ENCODE results near the gene ARF1.

ARF1 gene

DNA sequence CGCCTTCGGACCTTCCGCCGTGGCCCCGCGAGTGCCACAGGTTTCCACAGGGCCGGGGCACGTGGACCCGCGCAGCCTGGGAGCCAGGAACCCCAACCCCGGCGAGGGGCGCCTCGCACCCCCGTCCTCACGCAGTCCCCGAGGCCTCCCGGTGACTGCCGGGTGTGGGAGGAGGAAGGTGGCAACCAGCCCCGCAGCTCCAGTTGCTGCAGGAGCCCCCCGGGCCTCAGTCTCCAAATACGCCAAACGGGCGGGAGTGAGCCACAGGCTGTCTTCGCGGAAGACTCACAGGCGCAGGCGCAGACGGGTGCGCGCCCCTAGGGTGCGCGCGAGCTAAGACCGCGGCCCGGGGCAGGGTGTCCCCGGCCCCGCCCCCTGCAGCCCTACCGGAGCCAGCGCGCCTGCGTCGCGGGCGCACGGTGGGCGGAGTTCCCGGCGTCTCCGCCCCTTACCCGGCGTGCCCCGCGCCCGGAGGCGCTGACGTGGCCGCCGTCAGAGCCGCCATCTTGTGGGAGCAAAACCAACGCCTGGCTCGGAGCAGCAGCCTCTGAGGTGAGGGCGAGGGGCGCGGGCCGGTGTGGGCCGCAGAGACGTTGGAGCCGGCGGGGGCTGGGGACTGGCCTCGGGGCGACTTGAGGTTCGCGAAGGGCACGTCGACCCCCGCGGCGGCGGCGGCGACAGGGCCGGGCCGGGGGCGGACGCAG is at the start of gene ARF1:
Gene ARF1 (plus strand): TSS at position 495 of the 704 bp plus-strand sequence. CDS start 14,407 bp downstream, outside the sequence.
- peak; percentile 88 to 93 (median 89) for DNase-seq

DNA sequence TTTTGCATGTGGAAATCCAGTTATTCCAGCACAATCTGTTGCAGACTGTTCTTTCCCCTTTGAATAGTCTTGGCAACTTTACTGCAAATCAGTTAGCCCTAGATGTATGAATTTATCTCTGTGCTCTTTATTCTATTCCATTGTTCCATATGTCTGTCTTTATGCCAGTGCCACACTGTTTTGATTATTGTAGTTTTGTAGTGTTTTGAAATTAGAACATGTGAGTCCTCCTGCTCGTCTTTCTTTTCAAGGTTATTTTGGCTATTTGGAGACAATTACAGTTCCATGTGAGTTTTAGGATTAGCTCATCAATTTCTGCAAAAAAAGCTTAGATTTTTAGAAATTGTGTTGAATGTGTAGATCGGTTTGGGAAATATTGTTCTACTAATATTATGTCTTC is 49.1 kb upstream of the ARF1 start:
- no peak for DNase-seq

DNA sequence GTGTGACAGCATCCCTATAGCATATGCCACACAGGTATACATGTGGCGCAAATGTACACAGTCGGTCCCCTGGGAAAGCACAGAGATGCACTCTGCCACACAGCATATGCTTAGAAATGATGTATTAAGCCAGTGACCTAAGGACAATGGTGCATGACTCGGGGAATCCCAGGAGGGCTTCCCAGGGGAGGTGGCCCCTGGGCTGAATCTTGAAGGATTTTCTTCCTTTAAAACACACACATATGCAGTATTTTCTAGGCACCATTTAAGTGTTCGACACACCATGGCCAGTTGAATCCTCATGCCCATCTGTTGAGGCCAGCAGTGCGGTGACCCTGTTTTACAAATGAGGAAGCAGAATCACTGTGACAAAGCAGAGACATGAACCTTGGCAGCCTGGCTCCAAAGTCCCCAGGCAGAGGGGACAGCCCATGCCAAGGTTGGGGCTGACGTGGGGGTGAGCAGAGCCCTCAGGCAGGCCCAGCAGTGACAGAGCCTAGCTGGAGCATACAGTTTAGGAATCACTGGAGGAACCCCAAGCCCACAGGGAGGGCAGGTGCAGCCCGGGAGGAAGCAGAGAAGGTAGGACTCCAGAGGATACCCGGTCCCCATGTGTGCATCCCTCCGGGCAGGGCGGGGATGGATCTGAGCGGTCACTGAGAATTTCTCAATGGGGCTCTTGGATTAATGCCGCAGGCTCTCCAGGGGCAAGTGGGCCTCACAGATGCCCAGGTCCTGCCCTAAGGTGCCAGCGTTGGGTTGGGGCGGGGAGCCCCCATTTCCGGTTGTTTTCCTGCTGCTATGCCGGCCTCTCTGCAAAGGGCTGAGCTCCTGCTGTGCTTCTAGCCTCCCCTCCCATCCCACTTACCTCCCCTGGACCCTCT is 47.3 kb upstream of the ARF1 start:
- DNase-seq = no peak

DNA sequence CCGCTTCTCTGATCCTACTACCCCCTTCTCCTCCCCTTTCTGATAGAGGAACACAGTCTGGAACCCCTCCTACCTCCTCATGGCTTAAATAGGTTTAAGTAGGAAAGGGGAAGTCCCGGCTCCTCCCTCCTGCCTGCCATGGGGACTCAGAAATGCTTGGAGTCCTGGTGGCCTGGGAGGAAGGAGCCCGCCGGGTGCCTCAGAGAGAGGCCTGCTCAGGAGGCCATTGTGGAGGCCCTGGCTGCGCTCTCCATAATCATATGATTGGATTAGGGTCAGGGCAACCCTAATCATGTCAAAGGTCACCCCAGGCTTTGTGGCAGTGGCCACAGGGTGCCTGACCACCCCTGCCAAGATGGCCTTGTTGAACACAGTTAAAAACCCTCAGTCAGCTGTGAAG is 46.7 kb upstream of the ARF1 start:
- no peak for DNase-seq

DNA sequence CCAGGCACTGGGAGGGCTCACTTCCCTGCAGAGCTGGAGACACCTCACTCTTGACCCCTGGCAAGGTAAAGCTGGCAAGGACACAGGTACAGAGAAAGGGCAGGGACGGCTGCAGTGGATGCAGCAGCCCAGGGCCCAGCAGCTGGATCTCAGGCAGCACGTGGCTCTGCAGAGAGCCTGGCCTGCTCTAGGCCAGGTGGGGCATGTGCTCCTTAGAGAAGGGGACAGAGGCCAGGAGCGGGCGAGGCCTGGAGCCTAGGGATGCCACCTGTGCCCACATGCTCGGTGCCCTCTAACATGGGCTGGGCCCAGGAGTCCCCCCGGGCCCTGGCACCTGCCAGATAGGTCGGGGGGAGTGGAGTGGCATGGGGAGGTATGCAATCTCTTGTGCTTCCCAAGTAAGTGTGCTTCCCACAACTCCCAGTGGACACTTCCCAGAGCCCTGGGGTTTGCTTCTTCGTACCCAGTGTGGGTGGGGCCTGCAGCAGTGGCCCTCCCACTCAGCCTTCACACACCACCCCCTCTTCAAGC is 45.7 kb upstream of the ARF1 start:
- DNase-seq = no peak

DNA sequence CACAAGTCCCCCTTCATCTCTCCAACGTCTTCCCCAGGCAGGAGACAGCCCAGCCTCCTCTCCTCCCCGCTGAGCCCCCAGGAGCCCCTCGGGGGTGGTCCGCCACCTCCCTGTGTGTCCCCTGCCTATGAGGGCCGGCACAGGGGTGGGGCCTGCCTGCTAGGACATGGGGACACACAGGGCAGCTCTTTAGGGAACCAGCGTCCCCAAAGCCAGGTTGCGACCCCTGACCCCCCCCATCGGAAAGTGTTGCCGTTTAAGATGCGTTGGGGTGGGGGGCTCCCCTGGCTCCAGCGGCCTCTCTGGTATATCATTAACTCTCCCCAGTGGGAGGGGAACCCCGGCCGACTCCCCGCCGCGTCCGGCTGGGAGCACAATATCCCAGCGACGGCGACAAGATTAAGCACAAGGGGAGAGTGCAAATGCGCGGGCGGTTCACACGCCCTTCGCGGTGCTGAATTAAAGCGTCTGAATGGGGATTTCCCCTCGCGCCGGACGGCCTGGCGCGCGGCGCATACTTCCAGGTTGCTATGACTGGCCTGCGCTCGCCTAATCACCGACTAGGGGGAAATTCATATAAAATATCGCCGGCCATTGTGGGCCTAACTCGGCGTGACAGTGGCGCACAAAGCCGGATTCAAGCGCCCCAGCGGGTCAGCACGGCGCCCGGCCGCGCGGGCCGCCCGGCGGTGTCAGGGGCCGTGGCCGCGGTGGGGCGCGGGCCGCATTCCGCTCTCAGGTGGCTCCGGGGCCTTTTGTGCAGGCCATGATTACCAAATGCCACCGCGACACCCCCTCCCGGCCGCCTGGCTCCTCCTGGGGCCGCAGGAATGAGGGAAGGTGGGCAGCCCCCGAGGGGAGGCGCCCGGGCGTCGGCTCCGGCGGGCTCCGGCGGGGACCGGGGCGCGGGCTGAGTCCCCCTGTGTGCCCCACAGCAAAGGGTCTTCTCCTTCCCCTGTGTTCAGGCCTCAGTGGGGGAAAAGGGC is 44.8 kb upstream of the ARF1 start:
- no peak for DNase-seq

DNA sequence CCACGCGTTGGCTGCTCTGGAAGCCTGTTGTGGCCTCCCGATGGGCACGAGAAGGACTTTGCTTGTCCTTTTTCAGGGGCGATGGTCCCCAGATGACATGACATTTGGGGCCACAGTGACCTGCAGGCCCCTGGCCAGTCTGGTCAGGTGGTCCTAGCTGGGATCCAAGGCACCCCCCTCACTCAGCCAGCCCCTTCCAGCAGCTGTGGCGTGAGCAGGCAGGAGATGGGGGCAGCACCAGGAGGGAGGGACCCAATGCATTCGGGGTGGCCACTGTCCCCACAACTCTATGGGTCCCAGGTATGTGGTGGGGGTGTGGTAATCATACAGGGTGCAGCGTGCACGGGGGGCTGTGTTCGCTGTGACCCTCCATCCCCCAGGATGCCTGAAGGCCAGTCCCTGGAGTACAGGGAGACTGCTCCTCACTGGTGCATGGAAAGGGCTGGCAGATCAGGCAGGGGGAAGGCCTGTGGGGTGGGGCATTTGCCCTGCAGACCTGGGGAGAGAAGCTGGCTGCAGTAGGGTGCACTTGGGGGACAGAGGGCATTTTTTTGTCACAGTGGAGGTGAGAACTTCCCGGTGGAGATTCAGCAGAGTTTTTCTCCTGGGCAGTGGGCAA is 44.0 kb upstream of the ARF1 start:
- DNase-seq = no peak

DNA sequence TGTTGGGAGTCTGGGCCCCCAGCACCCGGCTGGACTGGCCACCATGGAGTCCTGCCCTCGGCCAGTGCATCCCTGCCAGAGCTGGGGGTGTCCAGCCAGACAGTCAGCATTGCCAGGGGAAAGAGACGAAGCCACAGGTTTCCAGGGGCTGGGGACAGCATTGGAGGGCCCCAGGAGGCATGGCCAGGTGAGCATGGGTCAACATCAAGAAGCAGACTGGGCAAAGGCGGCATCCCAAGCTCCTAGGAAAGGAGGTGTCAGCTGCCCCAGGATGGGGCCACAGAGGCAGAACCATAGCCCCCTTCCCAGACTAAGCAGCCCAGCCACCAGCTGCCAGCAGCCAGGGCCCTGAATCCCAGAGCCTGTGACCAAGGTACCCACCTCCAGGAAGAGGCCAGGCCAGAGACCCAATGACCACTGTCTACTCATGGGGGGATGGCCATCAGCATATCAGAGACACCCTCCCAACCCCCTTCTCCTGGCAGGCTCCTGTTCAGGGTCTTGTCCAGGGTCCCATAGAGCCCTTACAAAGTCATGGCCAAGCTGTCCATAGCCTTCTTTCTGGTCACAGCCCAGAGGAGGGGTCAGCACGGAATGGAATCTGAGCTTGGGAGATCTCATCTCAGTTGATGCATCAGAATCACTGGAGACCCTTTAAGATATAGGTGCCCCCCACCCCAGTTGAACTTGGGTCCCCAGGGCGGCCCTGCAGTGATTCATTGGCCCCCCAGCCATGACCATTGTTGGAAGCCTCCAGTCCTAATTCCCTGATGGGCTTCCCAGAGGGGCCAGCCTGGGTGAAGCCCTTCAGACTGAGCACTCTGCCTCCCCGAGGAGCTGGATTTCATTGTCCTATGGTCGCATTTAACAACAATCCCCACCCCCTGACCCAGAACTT is 43.3 kb upstream of the ARF1 start:
- DNase-seq = no peak

DNA sequence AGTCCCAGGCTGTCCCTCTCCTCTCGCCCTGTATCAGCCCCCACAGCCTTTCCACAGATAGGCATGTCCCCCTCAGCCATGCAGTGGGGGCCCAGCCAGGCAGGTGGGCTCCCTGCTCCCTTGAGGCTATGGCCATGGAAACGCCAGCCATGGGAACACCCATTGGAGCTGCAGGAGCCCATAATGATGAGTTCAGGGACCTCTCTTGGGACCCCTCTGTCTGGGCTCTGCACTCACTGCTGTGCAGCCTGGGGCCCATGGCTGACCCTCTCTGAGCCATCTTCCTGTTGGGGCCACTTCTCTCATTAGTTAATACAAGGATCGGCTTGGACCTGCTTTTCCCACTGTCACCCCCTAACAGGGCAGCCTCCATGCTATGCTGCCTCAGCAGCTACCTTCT is 42.5 kb upstream of the ARF1 start:
- DNase-seq = no peak

DNA sequence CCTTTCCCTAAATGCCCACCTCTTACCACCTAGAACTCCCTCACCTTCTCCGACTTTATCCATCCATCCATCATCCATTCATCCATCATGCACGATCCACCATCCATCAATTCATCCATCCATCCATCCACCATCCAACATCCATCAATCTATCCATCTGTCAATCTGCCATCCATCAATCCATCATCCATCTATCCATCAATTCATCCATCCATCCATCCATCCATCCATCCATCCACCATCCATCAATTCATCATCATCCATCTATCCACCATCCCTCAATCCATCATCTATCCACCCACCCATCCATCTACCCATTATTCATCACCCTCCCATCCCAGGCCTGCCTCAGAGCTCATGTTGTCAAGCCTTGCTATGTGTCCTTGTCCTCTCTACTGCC is 41.2 kb upstream of the ARF1 start:
- DNase-seq = no peak

DNA sequence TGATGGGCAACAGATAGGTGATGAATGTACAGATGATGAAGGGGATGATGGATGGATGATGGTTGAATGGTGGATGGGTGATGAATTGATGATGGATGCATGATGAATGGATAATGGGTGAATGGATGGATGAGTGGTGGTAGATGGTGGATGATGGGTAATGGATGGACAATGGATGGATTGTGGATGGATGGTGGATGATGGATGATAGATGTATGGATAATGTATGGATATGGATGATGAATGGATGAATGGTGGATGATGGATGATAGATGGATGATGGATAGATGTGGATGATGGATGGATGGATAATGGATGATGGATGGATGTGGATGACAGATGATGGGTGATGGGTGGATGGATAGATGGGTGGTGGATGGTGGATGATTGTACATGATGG is 40.0 kb upstream of the ARF1 start:
- DNase-seq = no peak

DNA sequence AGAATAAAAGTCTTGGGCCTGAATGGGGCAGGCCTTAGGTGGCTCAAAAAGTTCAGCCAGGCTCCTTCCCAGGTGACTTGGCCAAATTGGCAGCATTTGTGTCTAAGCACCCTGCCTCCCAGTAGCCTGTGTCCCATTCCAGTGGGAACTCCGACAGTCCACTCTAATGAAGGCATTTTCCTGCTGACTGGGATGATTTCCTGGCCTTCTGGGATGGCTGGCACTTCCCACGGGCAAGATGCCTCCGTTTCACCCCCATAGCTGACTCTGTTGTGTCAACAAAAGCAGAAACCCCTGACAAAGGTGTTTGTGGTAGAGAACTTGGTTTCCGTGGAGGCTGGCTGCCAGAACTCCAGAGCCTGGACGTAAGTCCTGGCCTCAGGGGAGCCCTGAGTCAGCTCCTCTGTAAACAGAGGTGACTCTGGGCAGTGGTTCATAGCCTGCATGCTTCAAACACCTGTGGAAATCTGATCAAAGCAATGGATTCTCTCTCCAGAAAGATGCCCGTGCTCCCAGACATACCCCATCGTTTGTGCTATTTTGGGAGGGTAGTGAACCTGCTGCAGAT is 39.1 kb upstream of the ARF1 start:
- DNase-seq = no peak

DNA sequence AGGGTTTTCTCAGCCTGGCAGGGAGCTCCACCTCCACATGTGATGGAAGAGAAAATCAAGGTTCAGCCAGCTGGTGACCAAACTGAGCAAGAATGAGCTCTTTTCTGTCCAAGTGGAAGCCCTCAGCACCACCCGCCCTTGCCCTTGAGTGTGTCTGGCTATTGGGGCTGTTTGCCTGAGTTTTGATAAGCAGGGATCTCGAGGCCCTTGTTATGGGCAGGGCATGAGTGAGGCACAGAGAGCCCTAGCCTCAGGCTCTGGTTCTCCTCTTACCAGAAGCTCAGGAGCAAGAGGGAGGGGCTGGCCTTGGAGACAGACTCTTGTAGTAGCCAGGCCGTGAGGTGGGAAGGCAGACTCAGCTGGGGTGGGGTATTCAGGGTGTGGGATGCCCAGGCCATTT is 37.5 kb upstream of the ARF1 start:
- DNase-seq = no peak

DNA sequence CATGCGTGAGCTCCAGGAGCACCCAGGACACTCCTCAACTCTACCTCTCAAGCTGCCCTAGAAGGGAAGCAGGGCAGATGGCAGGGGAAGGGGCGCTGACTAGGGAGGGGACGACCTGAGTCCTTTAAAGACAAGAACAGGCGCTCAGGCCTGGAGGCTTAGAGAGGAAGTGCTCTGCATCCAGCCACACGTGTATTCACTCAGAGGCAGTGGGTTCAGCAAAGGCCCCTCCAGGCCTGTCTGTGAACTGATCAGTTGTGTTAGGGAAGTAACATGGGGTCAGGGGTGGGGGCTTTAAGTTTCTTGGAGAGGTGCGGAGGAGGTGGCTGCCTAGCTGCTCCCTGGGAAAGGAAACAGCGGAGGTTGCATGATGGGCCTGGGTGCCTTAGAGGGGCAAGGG is 37.1 kb upstream of the ARF1 start:
- DNase-seq = no peak

DNA sequence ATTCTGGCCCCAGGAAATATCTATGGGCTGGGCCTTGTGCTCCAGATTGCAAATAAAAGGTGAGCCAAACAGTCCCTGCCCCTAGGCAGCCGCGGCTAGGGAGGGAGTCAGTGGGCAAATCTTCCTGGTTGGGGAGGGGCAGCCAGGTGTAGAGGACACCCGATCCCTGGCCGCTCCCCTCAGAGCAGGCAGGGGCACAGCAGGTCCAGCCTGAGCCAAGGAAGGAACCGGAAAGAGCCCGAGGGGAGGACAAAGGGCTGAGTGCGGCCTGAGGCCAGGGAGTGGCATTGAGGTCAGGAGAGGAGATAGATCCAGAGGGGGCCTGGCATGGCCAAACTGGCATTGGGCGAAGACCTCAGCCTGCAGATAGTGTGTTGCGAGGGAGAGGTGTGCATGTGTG is 36.6 kb upstream of the ARF1 start:
- no peak for DNase-seq

DNA sequence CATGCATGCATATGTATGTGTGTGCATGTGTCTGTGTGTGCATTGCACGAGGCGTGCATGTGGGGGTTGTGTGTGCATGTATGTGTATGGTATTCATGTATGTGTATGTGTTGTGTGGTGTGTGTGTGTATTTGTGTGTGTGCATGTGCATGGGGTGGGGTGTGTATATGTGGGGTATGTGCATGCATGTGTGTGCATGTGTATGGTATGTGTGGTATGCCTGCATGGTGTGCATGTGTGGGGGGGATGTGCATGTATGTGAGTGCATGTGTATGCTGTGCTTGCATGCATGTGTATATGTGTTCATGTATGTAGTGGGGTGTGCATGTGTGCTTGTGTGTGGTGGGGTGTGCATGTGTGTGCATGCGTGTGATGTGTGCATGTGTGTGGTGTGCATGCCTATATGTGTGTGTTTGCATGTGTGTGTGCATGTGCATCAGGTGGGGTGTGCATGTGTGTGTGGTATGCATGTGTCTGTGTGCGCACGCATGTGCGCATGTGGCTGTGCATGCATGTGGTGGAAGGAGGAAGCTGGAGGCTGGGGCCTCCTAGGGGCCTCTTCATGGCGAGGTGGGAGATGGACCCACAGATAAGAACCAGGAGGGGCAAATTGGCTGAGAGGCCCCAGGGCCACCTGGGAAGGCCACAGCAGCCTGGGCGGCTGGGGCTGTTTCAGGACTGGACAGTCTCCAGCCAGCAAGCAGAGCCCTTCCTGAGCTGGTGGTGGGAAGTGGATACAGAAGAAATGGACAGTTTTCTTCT is 35.9 kb upstream of the ARF1 start:
- DNase-seq = no peak

DNA sequence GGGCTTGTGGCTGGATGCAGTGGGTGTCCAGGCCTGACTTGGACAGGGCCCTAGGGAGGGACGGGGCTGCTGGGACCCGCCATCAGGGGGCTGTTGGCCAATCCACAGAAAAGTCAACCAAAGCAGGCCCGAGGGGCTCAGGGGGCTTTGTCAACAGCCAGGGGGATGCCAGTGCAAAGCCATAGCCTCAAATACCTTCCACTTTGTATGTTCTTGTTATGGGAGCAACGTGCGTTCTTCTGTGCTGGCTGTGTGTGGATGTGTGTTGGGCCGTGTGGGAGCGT is 35.4 kb upstream of the ARF1 start:
- DNase-seq = no peak

DNA sequence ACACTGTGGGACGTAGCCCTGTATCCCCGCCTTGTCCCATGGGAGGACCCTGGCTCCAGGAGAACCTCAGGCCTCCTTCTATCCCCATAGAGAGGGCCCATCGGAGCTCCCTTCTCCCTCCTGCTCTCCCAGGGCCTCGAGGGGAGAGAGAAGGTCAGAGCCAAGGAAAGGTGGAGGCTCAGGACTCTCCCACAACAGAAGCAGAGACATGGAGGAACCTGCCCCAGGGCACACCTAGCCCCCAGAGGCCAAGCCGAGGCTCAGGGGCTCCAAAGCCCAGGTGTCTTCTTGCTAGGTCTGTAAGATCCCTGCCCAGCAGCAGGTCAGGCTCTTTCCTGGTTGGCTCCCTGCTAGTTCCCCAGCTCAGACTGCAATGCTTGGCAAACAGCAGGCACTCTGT is 34.4 kb upstream of the ARF1 start:
- no peak for DNase-seq

DNA sequence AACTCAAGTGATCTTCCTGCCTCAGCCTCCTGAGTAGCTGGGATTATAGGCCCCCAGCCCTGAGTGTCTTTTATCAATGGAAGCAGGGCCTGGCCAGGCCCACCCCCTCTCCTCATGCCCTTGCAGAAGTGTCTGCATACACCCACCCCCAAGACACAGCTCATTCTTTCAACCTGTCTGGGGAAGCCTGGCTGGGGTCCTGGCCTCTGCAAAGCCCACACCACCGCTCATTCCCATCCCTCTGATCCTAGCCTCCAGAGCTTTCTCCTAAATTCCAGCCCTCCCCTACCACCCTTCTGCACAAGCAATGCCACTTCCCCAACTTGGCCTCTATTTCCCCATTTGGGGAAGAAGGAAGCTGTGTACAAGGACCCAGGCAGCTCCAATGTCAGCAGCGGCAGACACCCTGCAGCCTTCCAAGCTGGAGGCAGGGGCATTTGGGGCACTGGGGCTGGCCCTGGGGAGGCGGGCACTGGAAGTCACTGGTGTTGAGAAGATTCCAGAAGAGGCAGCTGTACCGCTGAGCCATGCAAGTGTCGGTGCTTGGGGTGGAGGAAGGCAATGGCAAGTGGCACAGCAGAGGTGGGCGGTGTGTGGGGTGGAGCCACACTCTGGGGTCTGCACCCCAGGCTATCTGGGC is 33.7 kb upstream of the ARF1 start:
- no peak for DNase-seq

Data from activated CD4-positive, CD25-positive, alpha-beta regulatory T cell (primary cell).